ENCODE measurements around the gene S100P.
"Not testable (repeated sequence)": the region's sequence is repeated elsewhere in the genome, so short reads cannot be mapped to it uniquely, and the experiment has no call there.

Gene S100P

DNA sequence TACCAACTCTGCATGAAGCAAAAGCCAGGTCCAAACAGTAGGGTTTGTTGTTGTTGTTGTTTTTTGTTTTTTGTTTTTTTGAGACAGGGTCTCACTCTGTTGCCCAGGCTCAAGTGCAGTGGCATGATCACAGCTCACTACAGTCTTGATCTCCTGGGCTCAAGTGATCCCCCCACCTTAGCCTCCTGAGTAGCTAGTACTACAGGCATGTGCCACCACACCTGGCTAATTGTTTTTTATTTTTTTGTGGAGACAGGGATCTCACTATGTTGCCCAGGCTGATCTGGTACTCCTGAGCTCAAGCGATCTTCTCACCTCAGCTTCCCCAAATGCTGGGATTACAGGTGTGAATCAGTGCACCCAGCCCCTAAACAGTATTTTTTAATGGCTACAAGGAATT is 6.2 kb downstream of the S100P start:
- no peak for DNase-seq

DNA sequence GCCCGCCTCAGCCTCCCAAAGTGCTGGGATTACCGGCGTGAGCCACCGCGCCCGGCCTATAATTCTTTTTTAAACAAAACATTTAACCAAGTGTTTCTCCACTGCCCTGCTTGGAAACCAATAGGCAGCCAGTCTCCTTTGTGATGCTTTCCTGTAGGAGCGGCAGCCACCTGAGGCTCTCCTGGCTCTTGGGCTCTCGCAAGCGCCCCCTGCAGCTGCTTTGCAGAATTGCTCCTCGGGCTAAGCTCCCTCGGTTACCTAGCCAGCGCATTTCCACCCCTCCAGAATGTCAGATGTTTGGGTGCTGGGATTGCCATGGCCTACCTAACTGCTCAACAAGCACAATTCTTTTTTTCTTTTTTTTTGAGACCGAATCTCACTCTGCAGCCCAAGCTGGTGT is 7.7 kb downstream of the S100P start:
- peak; percentile 55 for DNase-seq

- no peak for DNase-seq
Observed at GRCh38 chr4:6702761-6703160, 9.1 kb downstream of the S100P start.

DNA sequence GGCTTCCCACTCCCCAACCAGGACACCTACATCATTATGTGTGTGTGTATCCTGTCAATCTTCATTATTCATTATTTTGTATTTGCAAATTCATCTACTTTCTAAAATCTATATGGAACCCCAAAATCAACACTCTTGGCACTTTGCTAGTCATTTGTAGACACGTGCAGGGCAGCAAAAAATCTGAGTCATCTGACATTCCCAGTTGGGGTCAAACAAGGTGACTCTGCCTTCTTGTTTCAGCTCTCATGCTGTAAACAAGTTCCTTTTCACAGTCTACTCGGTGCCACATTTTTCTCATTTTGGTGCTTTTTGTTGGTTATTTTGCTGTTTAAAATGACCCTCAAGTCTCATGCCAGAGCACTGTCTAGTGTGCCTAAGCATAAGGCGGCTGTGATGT is 10.1 kb downstream of the S100P start:
- no peak for DNase-seq

- DNase-seq, result no peak
Observed at GRCh38 chr4:6705646-6706045, 12.0 kb downstream of the S100P start.

- DNase-seq, result no peak
Observed at GRCh38 chr4:6706173-6706572, 12.5 kb downstream of the S100P start.

DNA sequence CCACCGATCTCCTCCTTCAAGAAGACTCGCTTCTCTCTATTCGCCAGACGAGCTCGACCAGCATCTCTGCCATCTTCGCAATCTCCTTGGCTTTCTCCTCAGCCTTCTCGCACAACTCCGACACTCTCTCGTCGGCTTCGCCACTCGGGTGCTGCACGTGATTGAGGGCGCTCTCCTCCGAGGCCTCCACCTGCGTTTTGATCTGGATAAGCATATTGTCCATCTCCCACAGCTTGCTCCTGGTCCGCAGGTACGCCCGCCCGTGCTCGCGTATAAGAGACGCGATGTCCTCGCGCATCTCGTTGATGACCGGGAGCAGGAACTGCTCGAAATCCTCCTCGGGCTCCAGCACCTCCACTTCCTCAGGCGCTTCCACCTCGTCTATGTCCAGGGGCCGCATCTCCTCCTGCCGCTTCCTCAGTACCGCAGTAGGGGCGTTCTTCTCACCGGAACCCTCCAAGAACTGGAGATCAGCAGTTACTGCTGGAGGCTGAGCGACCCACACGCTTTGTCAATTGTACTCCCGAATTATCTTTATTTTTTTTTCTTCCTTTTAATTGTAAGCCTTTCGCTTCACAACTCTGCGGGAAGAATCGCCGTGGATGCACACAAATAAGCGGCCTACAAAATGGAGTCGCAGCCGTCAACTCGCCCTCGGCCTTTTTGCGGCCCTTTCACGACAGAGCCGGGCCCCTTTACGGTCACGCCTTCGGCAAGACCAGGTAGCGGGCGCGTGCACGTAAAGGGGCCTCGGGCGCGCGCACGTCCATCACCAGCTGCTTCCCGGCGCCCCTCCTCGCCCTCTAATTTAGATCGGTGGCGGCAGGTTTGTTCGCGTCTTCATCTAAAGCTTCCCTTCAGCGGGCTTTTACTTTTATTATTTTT is 15.8 kb downstream of the S100P start, which contains the start of gene MRFAP1L1:
TSS of gene MRFAP1L1 (minus strand) at position 636 of the 885 bp plus-strand sequence. CDS start at position 400, 236 bp downstream.
- peak; percentile 99 for DNase-seq

DNA sequence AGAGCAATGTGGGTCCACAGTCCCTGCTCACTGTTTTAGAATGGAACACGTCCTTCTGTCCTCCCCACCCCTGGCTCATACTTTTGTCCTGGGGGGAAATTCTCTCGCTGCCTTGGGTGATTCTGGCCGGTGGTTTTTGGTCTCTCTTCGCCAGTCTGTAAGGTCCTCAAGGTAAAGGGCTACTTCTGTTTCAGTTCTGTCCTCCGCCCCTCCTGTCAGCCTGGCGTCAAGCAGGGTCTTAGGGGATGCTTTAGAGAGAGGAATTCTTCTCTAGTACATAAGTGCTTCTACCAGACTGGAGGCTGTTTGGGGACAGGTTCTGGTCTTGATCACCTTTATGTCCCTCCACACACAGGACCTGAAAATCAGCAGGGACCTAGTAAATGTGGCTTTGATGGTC is 16.6 kb downstream of the S100P start:
- DNase-seq, result no peak

DNA sequence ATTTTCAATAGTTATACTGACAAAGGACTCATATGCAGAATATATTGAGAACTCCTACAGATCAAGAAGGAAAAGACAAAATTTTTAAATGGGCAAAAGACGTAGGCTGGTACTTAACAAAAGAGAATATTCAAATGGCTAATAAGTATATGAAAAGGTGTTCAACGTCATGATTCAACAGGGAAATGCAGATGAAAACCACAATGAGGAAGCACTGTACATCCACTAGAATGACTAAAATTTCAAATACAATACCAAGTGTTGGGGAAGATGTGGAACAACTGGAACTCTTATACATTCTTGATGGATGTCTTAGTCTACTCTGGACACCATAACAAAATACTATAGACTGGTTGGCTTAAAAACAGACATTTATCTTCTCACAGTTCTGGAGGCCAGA is 17.3 kb downstream of the S100P start:
- no peak for DNase-seq

GRCh38 chr4:6714954-6715353 is 21.3 kb downstream of the S100P start:
- no peak for DNase-seq

- no peak for DNase-seq
Observed at GRCh38 chr4:6715704-6716017, 22.0 kb downstream of the S100P start.

GRCh38 chr4:6716018-6716911 is 22.6 kb downstream of the S100P start, which contains the start of gene BLOC1S4:
BLOC1S4 (plus strand) TSS chr4:6716174; CDS start chr4:6716210, 36 bp downstream.
- peak; percentile 94 for DNase-seq

GRCh38 chr4:6716958-6717655 is 23.4 kb downstream of the S100P start:
- DNase-seq, result peak; percentile 41

DNA sequence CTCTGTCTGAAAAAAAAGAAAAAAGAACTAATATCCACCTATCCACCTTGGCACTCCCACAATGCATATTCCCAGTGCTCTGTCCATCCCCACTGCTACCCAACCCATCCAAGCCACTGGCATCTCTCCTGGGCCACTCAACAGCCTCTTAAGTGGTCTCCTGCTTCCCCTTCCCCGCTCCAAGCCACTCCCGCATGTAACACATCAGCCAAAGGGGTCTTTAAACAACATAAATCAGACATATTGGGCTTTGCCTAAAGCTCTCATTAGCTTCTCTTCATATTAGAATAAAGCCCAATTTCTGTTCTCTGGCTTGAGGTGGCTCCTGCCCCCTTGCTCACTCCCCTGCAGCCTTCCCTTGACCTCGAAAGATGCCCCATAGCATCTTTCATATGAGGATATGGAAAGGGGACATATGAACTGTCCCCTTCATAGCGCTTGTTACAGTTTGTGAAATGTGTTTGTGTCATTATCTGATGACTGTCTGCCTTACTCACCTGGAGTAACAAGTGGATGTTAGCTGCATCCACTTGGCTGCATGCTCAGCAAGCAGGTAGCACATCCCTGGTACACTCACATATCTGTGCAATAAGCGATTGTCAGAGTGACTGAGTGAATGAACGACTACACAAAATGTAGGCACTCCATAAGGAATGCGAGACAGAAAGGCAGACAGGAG is 25.4 kb downstream of the S100P start:
- DNase-seq, result no peak

- DNase-seq, result no peak
Observed at GRCh38 chr4:6719611-6720179, 26.0 kb downstream of the S100P start.

GRCh38 chr4:6720202-6720699 is 26.6 kb downstream of the S100P start:
- DNase-seq, result peak; percentile 89

DNA sequence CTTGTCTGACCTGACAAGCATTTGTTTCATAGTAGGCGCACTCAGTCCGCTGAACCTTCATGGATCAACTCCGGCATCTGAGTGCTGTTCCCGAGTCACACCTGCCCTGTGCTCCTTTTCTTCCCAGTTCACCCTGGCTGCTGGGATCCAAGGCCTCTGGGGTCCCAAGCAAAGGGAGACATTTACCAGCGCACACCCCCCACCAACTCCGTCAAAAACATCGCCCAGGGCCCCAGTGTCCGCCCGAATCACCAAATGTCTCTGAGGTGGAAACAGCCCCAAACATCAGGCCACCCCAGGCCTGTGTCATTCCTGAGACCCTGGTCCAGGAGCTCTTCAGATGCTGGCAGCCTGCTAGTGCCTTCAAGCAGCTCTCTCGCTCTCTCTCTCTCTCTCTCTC is 27.4 kb downstream of the S100P start:
- no peak for DNase-seq

- no peak for DNase-seq
Observed at GRCh38 chr4:6722891-6723290, 29.2 kb downstream of the S100P start.

DNA sequence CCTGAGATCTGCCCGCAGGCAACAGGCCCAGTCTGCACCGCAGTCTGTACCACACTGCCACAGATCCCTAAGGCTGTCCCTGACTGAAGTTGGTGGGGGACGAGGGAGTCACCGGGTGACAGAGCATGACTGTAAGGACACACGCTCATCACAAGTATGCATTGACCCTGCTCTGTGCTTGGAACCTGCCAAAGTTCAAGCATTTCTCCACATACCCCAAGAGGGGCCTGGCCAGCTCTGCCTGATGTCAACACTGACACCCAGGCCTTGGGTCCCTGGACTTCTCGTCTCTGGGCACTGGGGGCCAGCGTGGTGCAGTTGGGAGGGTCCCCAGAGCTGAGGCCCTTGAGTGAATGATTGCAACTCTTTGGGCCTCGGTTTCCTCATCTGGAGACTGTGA is 30.2 kb downstream of the S100P start:
- DNase-seq, result no peak

- no peak for DNase-seq
Observed at GRCh38 chr4:6724421-6725111, 30.9 kb downstream of the S100P start.

- DNase-seq, result not testable (repeated sequence)
Observed at GRCh38 chr4:6725427-6725961, 31.8 kb downstream of the S100P start.

All from hematopoietic multipotent progenitor cell treated with erythropoietin and hydrocortisone succinate and interleukin-3 and kit ligand, for 6 days (in vitro differentiated cells).